K562 (cell line): ENCODE measurements around the gene MTPN. TPM values are rescaled to one million over a fixed set of nuclear protein-coding genes. Genes with fewer than 3 reads are reported as not detected.
A peak's percentile ranks its signal among the peaks of the same experiment; 100 is the strongest.

Experiments
- ARNT ChIP-seq, 2 experiments: fragments of 450-650 bp; IDR thresholded peaks; 2 replicates each; pipeline ENCODE4 v1.6.1; 2016; ENCODE audit warnings: mild to moderate bottlenecking in 1 of 2
- CTBP1 ChIP-seq: fragments of 450-650 bp; IDR thresholded peaks from 2 replicates; pipeline ENCODE4 v1.6.1; 2016; ENCODE audit warnings: borderline replicate concordance
- DDX20 ChIP-seq: fragments of 450-650 bp; IDR thresholded peaks from 2 replicates; pipeline ENCODE4 v1.6.1; 2016; ENCODE audit warnings: missing genetic modification characterization, low read depth, mild to moderate bottlenecking, missing compliant biosample characterization, moderate library complexity
- ELF2 ChIP-seq: fragments of 250-450 bp; sonication (Bioruptor Pico); IDR thresholded peaks from 2 replicates; pipeline ENCODE4 v1.5.0; 2021; ENCODE audit warnings: mild to moderate bottlenecking
- ETS2 ChIP-seq: IDR thresholded peaks from 2 replicates; pipeline ENCODE4 v1.6.1; 2016; ENCODE audit warnings: borderline replicate concordance, missing genetic modification characterization, mild to moderate bottlenecking, moderate library complexity, missing compliant biosample characterization; ENCODE audit not compliant: poor library complexity, severe bottlenecking
- ETV1 ChIP-seq: fragments of 450-650 bp; conservative IDR thresholded peaks from 2 replicates; pipeline ENCODE4 v1.6.1; 2016; ENCODE audit warnings: missing genetic modification characterization, control low read depth, low read depth, missing compliant biosample characterization
- HIVEP1 ChIP-seq: fragments of 250-450 bp; sonication (Bioruptor Pico); IDR thresholded peaks from 2 replicates; pipeline ENCODE4 v1.4.0; 2020; ENCODE audit warnings: mild to moderate bottlenecking
- ILK ChIP-seq: fragments of 450-650 bp; IDR thresholded peaks from 2 replicates; pipeline ENCODE4 v1.6.1; 2016; ENCODE audit warnings: missing genetic modification characterization, low read depth, mild to moderate bottlenecking, missing compliant biosample characterization, moderate library complexity, borderline replicate concordance
- NCOA1 ChIP-seq: fragments of 450-650 bp; IDR thresholded peaks from 2 replicates; pipeline ENCODE4 v1.6.1; 2016; ENCODE audit warnings: low read depth
- SREBF2 ChIP-seq: sonication (generic); formaldehyde crosslinking; IDR thresholded peaks from 2 replicates; pipeline ENCODE4 v1.4.0; 2020; ENCODE audit warnings: mild to moderate bottlenecking, missing genetic modification reagents
- U2AF1 ChIP-seq: fragments of 200-400 bp; formaldehyde crosslinking; optimal IDR thresholded peaks from 2 replicates; pipeline ENCODE3; 2017; ENCODE audit warnings: mild to moderate bottlenecking, low read depth, low read length, moderate library complexity
- ZNF165 ChIP-seq: fragments of 250-450 bp; sonication (Bioruptor Pico); IDR thresholded peaks from 2 replicates; pipeline ENCODE4 v1.4.0; 2020; ENCODE audit warnings: borderline replicate concordance
- ZNF436 ChIP-seq: fragments of 250-450, 450-650 bp; sonication (Bioruptor Pico); formaldehyde crosslinking; IDR thresholded peaks from 2 replicates; pipeline ENCODE4 v1.7.0; 2020; ENCODE audit warnings: mild to moderate bottlenecking
- ZNF780A ChIP-seq: fragments of 250-450 bp; sonication (Bioruptor Pico); IDR thresholded peaks from 2 replicates; pipeline ENCODE4 v1.5.0; 2021; ENCODE audit warnings: mild to moderate bottlenecking
- polyA plus RNA-seq, 8 experiments: library from polyadenylated mRNA; depleted of rRNA in 4 of 8; stranded (reverse) in 5 of 8; unstranded in 3 of 8; fragments of >200 nt; fragmentation: Nextera tagmentation in 2 of 8; fragmentation: Illumina TruSeq in 1 of 8; extraction: Ambion mirVana in 2 of 8; extraction: Trizol in 1 of 8; gene quantifications; 2 replicates each; pipeline versions ENCODE4 v1.2.1 to v1.2.3, GENCODE V29; 2011 to 2014; ENCODE audit warnings: inconsistent platforms in 1 of 8, missing spikeins in 1 of 8
- total RNA-seq, 7 experiments: library from RNA; depleted of rRNA in 6 of 7; stranded (reverse); fragments of >200 nt in 6 of 7; fragmentation: Illumina TruSeq in 2 of 7; extraction: Trizol in 2 of 7; gene quantifications; 2 replicates each; pipeline versions ENCODE4 v1.2.1 to v1.2.3, GENCODE V29; 2011 to 2021; ENCODE audit warnings: low replicate concordance in 1 of 7
- TF ChIP-seq, protein P1 (sequence below): sonication (generic); formaldehyde crosslinking; IDR thresholded peaks from 2 replicates; pipeline ENCODE4 v1.8.0; 2022; ENCODE audit warnings: mild to moderate bottlenecking, missing genetic modification reagents
- TF ChIP-seq, protein P2 (sequence below): fragments of 250-450 bp; sonication (Bioruptor Pico); IDR thresholded peaks from 2 replicates; pipeline ENCODE4 v1.8.0; 2022; ENCODE audit warnings: moderate library complexity, mild to moderate bottlenecking, inconsistent platforms
- TF ChIP-seq, protein P3 (sequence below), 2 experiments: fragments of 250-450 bp in 1 of 2; fragments of 450-650 bp in 1 of 2; sonication (Bioruptor Pico) in 1 of 2; IDR thresholded peaks; 2 replicates each; pipeline versions ENCODE4 v1.6.1 to v1.8.0; 2016 to 2021; ENCODE audit warnings: mild to moderate bottlenecking in 2 of 2, moderate library complexity in 2 of 2, missing compliant biosample characterization in 1 of 2, missing genetic modification characterization in 1 of 2
- TF ChIP-seq, protein P4 (sequence below): fragments of 450-650 bp; IDR thresholded peaks from 2 replicates; pipeline ENCODE4 v1.6.1; 2016; ENCODE audit warnings: low read depth, mild to moderate bottlenecking, moderate library complexity
- TF ChIP-seq, protein P5 (sequence below), 2 experiments: fragments of 150-350 bp in 1 of 2; IDR thresholded peaks; 2 replicates each; pipeline ENCODE4 v1.6.1; 2012 to 2016; ENCODE audit warnings: low read depth in 2 of 2, low read length in 2 of 2, mild to moderate bottlenecking in 1 of 2, moderate library complexity in 1 of 2

Gene MTPN
- total and polyA plus RNA-seq, 9 of the 15 experiments (the other 6 are each of a cell fraction or from before 2014, with no cell fraction given), result 68.5 to 261 (median 156) TPM

GRCh38 chr7:135917721-135918120 lies 59.4 kb downstream of the MTPN start (continued):
- TF ChIP-seq HIVEP1 (CRISPR knock-in tag), result no peak
- TF ChIP-seq, protein P1, sequence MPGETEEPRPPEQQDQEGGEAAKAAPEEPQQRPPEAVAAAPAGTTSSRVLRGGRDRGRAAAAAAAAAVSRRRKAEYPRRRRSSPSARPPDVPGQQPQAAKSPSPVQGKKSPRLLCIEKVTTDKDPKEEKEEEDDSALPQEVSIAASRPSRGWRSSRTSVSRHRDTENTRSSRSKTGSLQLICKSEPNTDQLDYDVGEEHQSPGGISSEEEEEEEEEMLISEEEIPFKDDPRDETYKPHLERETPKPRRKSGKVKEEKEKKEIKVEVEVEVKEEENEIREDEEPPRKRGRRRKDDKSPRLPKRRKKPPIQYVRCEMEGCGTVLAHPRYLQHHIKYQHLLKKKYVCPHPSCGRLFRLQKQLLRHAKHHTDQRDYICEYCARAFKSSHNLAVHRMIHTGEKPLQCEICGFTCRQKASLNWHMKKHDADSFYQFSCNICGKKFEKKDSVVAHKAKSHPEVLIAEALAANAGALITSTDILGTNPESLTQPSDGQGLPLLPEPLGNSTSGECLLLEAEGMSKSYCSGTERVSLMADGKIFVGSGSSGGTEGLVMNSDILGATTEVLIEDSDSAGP, result no peak
- TF ChIP-seq ELF2, result no peak
- TF ChIP-seq, protein P2, sequence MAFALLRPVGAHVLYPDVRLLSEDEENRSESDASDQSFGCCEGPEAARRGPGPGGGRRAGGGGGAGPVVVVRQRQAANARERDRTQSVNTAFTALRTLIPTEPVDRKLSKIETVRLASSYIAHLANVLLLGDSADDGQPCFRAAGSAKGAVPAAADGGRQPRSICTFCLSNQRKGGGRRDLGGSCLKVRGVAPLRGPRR (CRISPR knock-in tag), result no peak
- TF ChIP-seq, protein P3, sequence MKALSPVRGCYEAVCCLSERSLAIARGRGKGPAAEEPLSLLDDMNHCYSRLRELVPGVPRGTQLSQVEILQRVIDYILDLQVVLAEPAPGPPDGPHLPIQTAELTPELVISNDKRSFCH (CRISPR knock-in tag; IDR thresholded peaks at IDR 0.05), result no peak
- TF ChIP-seq, protein P3 (tag; IDR thresholded peaks at IDR 0.05), result 0 out of 2 replicates have a peak, but pooled peaks have one; percentile 3
- TF ChIP-seq, protein P4, sequence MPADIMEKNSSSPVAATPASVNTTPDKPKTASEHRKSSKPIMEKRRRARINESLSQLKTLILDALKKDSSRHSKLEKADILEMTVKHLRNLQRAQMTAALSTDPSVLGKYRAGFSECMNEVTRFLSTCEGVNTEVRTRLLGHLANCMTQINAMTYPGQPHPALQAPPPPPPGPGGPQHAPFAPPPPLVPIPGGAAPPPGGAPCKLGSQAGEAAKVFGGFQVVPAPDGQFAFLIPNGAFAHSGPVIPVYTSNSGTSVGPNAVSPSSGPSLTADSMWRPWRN, result peak; percentile 59; the same call in 1 of the 2 replicates
- TF ChIP-seq U2AF1, result no peak
- no peak for TF ChIP-seq ETV1 (tag)
- TF ChIP-seq ETS2, result no peak
- no peak for TF ChIP-seq DDX20 (tag)
- TF ChIP-seq NCOA1, result 0 out of 2 replicates have a peak, but pooled peaks have one; percentile 40
- TF ChIP-seq ZNF165 (CRISPR knock-in tag), result no peak
- TF ChIP-seq, protein P5, sequence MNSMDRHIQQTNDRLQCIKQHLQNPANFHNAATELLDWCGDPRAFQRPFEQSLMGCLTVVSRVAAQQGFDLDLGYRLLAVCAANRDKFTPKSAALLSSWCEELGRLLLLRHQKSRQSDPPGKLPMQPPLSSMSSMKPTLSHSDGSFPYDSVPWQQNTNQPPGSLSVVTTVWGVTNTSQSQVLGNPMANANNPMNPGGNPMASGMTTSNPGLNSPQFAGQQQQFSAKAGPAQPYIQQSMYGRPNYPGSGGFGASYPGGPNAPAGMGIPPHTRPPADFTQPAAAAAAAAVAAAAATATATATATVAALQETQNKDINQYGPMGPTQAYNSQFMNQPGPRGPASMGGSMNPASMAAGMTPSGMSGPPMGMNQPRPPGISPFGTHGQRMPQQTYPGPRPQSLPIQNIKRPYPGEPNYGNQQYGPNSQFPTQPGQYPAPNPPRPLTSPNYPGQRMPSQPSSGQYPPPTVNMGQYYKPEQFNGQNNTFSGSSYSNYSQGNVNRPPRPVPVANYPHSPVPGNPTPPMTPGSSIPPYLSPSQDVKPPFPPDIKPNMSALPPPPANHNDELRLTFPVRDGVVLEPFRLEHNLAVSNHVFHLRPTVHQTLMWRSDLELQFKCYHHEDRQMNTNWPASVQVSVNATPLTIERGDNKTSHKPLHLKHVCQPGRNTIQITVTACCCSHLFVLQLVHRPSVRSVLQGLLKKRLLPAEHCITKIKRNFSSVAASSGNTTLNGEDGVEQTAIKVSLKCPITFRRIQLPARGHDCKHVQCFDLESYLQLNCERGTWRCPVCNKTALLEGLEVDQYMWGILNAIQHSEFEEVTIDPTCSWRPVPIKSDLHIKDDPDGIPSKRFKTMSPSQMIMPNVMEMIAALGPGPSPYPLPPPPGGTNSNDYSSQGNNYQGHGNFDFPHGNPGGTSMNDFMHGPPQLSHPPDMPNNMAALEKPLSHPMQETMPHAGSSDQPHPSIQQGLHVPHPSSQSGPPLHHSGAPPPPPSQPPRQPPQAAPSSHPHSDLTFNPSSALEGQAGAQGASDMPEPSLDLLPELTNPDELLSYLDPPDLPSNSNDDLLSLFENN (IDR thresholded peaks at IDR 0.05; ENCODE audit: low read depth in 2 of 2, low read length in 2 of 2), result 0 out of 4 replicates have a peak, but pooled peaks of 1 of the 2 experiments have one; percentile 41
- no peak for TF ChIP-seq ILK
- no peak for TF ChIP-seq SREBF2 (CRISPR knock-in tag)
- TF ChIP-seq ZNF436 (CRISPR knock-in tag), result no peak
- peak; percentile 89 for TF ChIP-seq CTBP1
- no peak for TF ChIP-seq ARNT (IDR thresholded peaks at IDR 0.05)
- no peak for TF ChIP-seq ZNF780A (CRISPR knock-in tag)
